ENCODE measurements around the gene MOGAT1.

The MOGAT1 gene

GRCh38 chr2:222703091-222703490 is 31.6 kb downstream of the MOGAT1 start:
- Histone ChIP-seq H3K4me3 (ENCODE audit: insufficient read depth, low read length, poor library complexity, severe bottlenecking) (no peak overlapping the region), H3K79me2 (ENCODE audit: insufficient read depth, low read length) (no peaks in the 10 kb centered on the region), H3K27ac (ENCODE audit: low read depth, low read length) (no peak overlapping the region), H3F3A (ENCODE audit: insufficient read depth) (no peaks in the 10 kb centered on the region), H3K27me3 (ENCODE audit: low read length) (no peaks in the 10 kb centered on the region), H3K9ac (ENCODE audit: low read length) (no peak overlapping the region), H3K36me3 (ENCODE audit: low read length) (no peaks in the 10 kb centered on the region), H3K4me2 (ENCODE audit: low read depth, low read length, poor library complexity, severe bottlenecking) (no peak overlapping the region), H2AFZ (ENCODE audit: low read depth, low read length, severe bottlenecking) (no peak overlapping the region), H3K9me2 (replicated peaks; ENCODE audit: insufficient read depth, low read length) (no peaks in the 10 kb centered on the region), H3K9me3 (ENCODE audit: insufficient read depth, low read length) (no peaks in the 10 kb centered on the region), H4K20me1 (ENCODE audit: low read depth, low read length) (no peaks in the 10 kb centered on the region)
- TF ChIP-seq EZH2phosphoT487 (conservative IDR thresholded peaks at IDR 0.05; ENCODE audit: low read length), result no peak
- TF ChIP-seq, protein P1, sequence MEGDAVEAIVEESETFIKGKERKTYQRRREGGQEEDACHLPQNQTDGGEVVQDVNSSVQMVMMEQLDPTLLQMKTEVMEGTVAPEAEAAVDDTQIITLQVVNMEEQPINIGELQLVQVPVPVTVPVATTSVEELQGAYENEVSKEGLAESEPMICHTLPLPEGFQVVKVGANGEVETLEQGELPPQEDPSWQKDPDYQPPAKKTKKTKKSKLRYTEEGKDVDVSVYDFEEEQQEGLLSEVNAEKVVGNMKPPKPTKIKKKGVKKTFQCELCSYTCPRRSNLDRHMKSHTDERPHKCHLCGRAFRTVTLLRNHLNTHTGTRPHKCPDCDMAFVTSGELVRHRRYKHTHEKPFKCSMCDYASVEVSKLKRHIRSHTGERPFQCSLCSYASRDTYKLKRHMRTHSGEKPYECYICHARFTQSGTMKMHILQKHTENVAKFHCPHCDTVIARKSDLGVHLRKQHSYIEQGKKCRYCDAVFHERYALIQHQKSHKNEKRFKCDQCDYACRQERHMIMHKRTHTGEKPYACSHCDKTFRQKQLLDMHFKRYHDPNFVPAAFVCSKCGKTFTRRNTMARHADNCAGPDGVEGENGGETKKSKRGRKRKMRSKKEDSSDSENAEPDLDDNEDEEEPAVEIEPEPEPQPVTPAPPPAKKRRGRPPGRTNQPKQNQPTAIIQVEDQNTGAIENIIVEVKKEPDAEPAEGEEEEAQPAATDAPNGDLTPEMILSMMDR (IDR thresholded peaks at IDR 0.05; ENCODE audit: insufficient read depth, low read length, poor library complexity, severe bottlenecking), result no peak

DNA sequence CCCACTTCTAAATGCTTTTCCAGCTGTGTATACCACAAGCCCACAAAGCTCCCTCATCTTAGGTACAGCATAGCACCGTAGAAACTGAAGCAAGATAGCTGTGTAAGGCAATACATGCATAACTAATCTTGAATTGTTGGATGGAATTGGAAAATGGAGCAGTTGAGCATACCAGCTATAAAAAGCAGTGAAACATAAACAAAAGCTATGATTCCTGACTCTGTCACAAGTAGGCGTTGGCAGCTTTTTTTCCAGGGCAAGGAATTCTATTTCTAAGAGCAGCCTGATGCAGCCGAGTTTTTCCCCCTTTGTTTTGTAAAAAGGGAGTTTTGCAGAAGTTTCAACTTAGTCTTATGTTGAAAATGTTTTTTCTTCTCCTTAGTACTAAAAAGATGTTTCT is 32.4 kb downstream of the MOGAT1 start:
- Histone ChIP-seq H3K9me3 (ENCODE audit: insufficient read depth, low read length) (no peaks in the 10 kb centered on the region), H3K4me3 (ENCODE audit: insufficient read depth, low read length, poor library complexity, severe bottlenecking) (no peak overlapping the region), H3K79me2 (ENCODE audit: insufficient read depth, low read length) (no peaks in the 10 kb centered on the region), H3K9ac (ENCODE audit: low read length) (no peak overlapping the region), H3K4me2 (ENCODE audit: low read depth, low read length, poor library complexity, severe bottlenecking) (no peak overlapping the region), H3K9me2 (replicated peaks; ENCODE audit: insufficient read depth, low read length) (no peaks in the 10 kb centered on the region), H3F3A (ENCODE audit: insufficient read depth) (no peaks in the 10 kb centered on the region), H3K27me3 (ENCODE audit: low read length) (no peaks in the 10 kb centered on the region), H2AFZ (ENCODE audit: low read depth, low read length, severe bottlenecking) (no peak overlapping the region), H3K27ac (ENCODE audit: low read depth, low read length) (no peak overlapping the region), H3K36me3 (ENCODE audit: low read length) (no peaks in the 10 kb centered on the region), H4K20me1 (ENCODE audit: low read depth, low read length) (no peaks in the 10 kb centered on the region)
- TF ChIP-seq EZH2phosphoT487 (conservative IDR thresholded peaks at IDR 0.05; ENCODE audit: low read length), result no peak
- TF ChIP-seq, protein P1 (IDR thresholded peaks at IDR 0.05; ENCODE audit: insufficient read depth, low read length, poor library complexity, severe bottlenecking), result no peak

GRCh38 chr2:222706616-222707015 is 35.2 kb downstream of the MOGAT1 start:
- no peak overlapping the region for H3K4me2 ChIP-seq (ENCODE audit: low read depth, low read length, poor library complexity, severe bottlenecking)
- no peak overlapping the region for H3K27ac ChIP-seq (ENCODE audit: low read depth, low read length)
- H3K36me3 ChIP-seq (ENCODE audit: low read length), result no peaks in the 10 kb centered on the region
- no peaks in the 10 kb centered on the region for H3F3A ChIP-seq (ENCODE audit: insufficient read depth)
- no peaks in the 10 kb centered on the region for H4K20me1 ChIP-seq (ENCODE audit: low read depth, low read length)
- no peaks in the 10 kb centered on the region for H3K79me2 ChIP-seq (ENCODE audit: insufficient read depth, low read length)
- H3K4me3 ChIP-seq (ENCODE audit: insufficient read depth, low read length, poor library complexity, severe bottlenecking), result no peak overlapping the region
- no peak overlapping the region for H2AFZ ChIP-seq (ENCODE audit: low read depth, low read length, severe bottlenecking)
- no peaks in the 10 kb centered on the region for H3K27me3 ChIP-seq (ENCODE audit: low read length)
- no peak for TF ChIP-seq EZH2phosphoT487 (conservative IDR thresholded peaks at IDR 0.05; ENCODE audit: low read length)
- TF ChIP-seq, protein P1 (IDR thresholded peaks at IDR 0.05; ENCODE audit: insufficient read depth, low read length, poor library complexity, severe bottlenecking), result no peak
- H3K9me2 ChIP-seq (replicated peaks; ENCODE audit: insufficient read depth, low read length), result no peaks in the 10 kb centered on the region
- H3K9me3 ChIP-seq (ENCODE audit: insufficient read depth, low read length), result no peaks in the 10 kb centered on the region
- no peak overlapping the region for H3K9ac ChIP-seq (ENCODE audit: low read length)

Data from SU-DHL-6 (cell line).